ENCODE results near the gene KRT28. TPM values are rescaled to one million over a fixed set of nuclear protein-coding genes. Genes with fewer than 3 reads are reported as not detected.
"Not testable (repeated sequence)": the region's sequence is repeated elsewhere in the genome, so short reads cannot be mapped to it uniquely, and the experiment has no call there.

Gene KRT28
- total and polyA plus RNA-seq, 2 donors from 2014 or later: not detected

GRCh38 chr17:40751065-40751464, 48.7 kb downstream of the KRT28 start:
- no peaks in the 10 kb centered on the region for H3K27me3 ChIP-seq (ENCODE audit: control insufficient read depth, insufficient read depth, low read length)
- no peak for TF ChIP-seq CTCF (IDR thresholded peaks at IDR 0.05; ENCODE audit: borderline replicate concordance, extremely low read depth, insufficient read depth)
- H3K9me3 ChIP-seq (ENCODE audit: control insufficient read depth in 2 of 3, insufficient read depth in 1 of 3, low read length in 3 of 3): no peaks in the 10 kb centered on the region
- no peak overlapping the region for H3K4me3 ChIP-seq (ENCODE audit: low read length in 3 of 3)
- intact Hi-C loops (cut with DNase I): no loop called here
- H3K9ac ChIP-seq (ENCODE audit: low read length in 3 of 3): no peak overlapping the region
- no peak for DNase-seq
- H3K4me1 ChIP-seq (ENCODE audit: control insufficient read depth in 2 of 3, insufficient read depth in 2 of 3, low read depth in 1 of 3, low read length in 3 of 3): no peaks in the 10 kb centered on the region
- no peak overlapping the region for H3K27ac ChIP-seq (ENCODE audit: low read depth in 2 of 2, low read length in 2 of 2)
- no peaks in the 10 kb centered on the region for H3K36me3 ChIP-seq (ENCODE audit: control insufficient read depth in 2 of 3, insufficient read depth in 3 of 3, low read length in 3 of 3)
- no peak for FAIRE-seq

- H3K9ac ChIP-seq (ENCODE audit: low read length in 3 of 3): no peak overlapping the region
- FAIRE-seq: no peak
- no peak for TF ChIP-seq CTCF (IDR thresholded peaks at IDR 0.05; ENCODE audit: borderline replicate concordance, extremely low read depth, insufficient read depth)
- no peak for DNase-seq
- intact Hi-C loops (cut with DNase I): no loop called here
- H3K4me1 ChIP-seq (ENCODE audit: control insufficient read depth in 2 of 3, insufficient read depth in 2 of 3, low read depth in 1 of 3, low read length in 3 of 3): no peaks in the 10 kb centered on the region
- no peaks in the 10 kb centered on the region for H3K36me3 ChIP-seq (ENCODE audit: control insufficient read depth in 2 of 3, insufficient read depth in 3 of 3, low read length in 3 of 3)
- H3K4me3 ChIP-seq (ENCODE audit: low read length in 3 of 3): no peak overlapping the region
- no peaks in the 10 kb centered on the region for H3K9me3 ChIP-seq (ENCODE audit: control insufficient read depth in 2 of 3, insufficient read depth in 1 of 3, low read length in 3 of 3)
- no peak overlapping the region for H3K27ac ChIP-seq (ENCODE audit: low read depth in 2 of 2, low read length in 2 of 2)
- H3K27me3 ChIP-seq (ENCODE audit: control insufficient read depth, insufficient read depth, low read length): no peaks in the 10 kb centered on the region
Observed at GRCh38 chr17:40750391-40750790, 49.4 kb downstream of the KRT28 start.

GRCh38 chr17:40748666-40749065, 51.1 kb downstream of the KRT28 start:
- FAIRE-seq; DNase-seq; H3K36me3 ChIP-seq (ENCODE audit: control insufficient read depth in 2 of 3, insufficient read depth in 3 of 3, low read length in 3 of 3); H3K4me3 ChIP-seq (ENCODE audit: low read length in 3 of 3); intact Hi-C loops (cut with DNase I); H3K4me1 ChIP-seq (ENCODE audit: control insufficient read depth in 2 of 3, insufficient read depth in 2 of 3, low read depth in 1 of 3, low read length in 3 of 3); H3K9ac ChIP-seq (ENCODE audit: low read length in 3 of 3); H3K27ac ChIP-seq (ENCODE audit: low read depth in 2 of 2, low read length in 2 of 2); H3K27me3 ChIP-seq (ENCODE audit: control insufficient read depth, insufficient read depth, low read length); H3K9me3 ChIP-seq (ENCODE audit: control insufficient read depth in 2 of 3, insufficient read depth in 1 of 3, low read length in 3 of 3): not testable (repeated sequence)

Other genes with a start within 250 kb of the KRT28 start
- gene CCR7, start 234.5 kb downstream of the KRT28 start, total RNA-seq: 7.1 TPM
- 0.17 TPM for gene CCR7, start 234.5 kb downstream of the KRT28 start, polyA plus RNA-seq (ENCODE audit: insufficient read depth, low read depth, low replicate concordance)
- gene SMARCE1, start 152.1 kb downstream of the KRT28 start, total RNA-seq: 112 TPM
- 73.4 TPM for gene SMARCE1, start 152.1 kb downstream of the KRT28 start, polyA plus RNA-seq (ENCODE audit: insufficient read depth, low read depth, low replicate concordance)
- gene KRT222, start 134.8 kb downstream of the KRT28 start, total RNA-seq: 6.6 TPM
- gene KRT222, start 134.8 kb downstream of the KRT28 start, polyA plus RNA-seq (ENCODE audit: insufficient read depth, low read depth, low replicate concordance): 1.2 TPM
- 0.31 TPM for gene KRT24, start 96.2 kb downstream of the KRT28 start, total RNA-seq
- not detected for gene KRT24, start 96.2 kb downstream of the KRT28 start, polyA plus RNA-seq (ENCODE audit: insufficient read depth, low read depth, low replicate concordance)
- not detected for gene KRT25, start 44.6 kb downstream of the KRT28 start, total RNA-seq
- gene KRT25, start 44.6 kb downstream of the KRT28 start, polyA plus RNA-seq (ENCODE audit: insufficient read depth, low read depth, low replicate concordance): not detected
- gene KRT26, start 27.8 kb downstream of the KRT28 start, total RNA-seq: not detected
- not detected for gene KRT26, start 27.8 kb downstream of the KRT28 start, polyA plus RNA-seq (ENCODE audit: insufficient read depth, low read depth, low replicate concordance)
- gene KRT27, start 17.4 kb downstream of the KRT28 start, total RNA-seq: not detected
- gene KRT27, start 17.4 kb downstream of the KRT28 start, polyA plus RNA-seq (ENCODE audit: insufficient read depth, low read depth, low replicate concordance): not detected
- gene KRT10, start 22.7 kb upstream of the KRT28 start, total RNA-seq: 47.9 TPM
- 50.9 TPM for gene KRT10, start 22.7 kb upstream of the KRT28 start, polyA plus RNA-seq (ENCODE audit: insufficient read depth, low read depth, low replicate concordance)
- not detected for gene KRT12, start 67.3 kb upstream of the KRT28 start, total RNA-seq
- not detected for gene KRT12, start 67.3 kb upstream of the KRT28 start, polyA plus RNA-seq (ENCODE audit: insufficient read depth, low read depth, low replicate concordance)
- gene KRT20, start 85.3 kb upstream of the KRT28 start, total RNA-seq: not detected
- not detected for gene KRT20, start 85.3 kb upstream of the KRT28 start, polyA plus RNA-seq (ENCODE audit: insufficient read depth, low read depth, low replicate concordance)
- gene KRT23, start 137.7 kb upstream of the KRT28 start, total RNA-seq: 4.2 TPM
- gene KRT23, start 137.7 kb upstream of the KRT28 start, polyA plus RNA-seq (ENCODE audit: insufficient read depth, low read depth, low replicate concordance): 2.2 TPM
- gene KRT39, start 167.0 kb upstream of the KRT28 start, total RNA-seq: not detected
- gene KRT39, start 167.0 kb upstream of the KRT28 start, polyA plus RNA-seq (ENCODE audit: insufficient read depth, low read depth, low replicate concordance): not detected
- gene KRT40, start 184.4 kb upstream of the KRT28 start, total RNA-seq: not detected
- gene KRT40, start 184.4 kb upstream of the KRT28 start, polyA plus RNA-seq (ENCODE audit: insufficient read depth, low read depth, low replicate concordance): not detected
- not detected for gene KRTAP3-3, start 194.2 kb upstream of the KRT28 start, total RNA-seq
- gene KRTAP3-3, start 194.2 kb upstream of the KRT28 start, polyA plus RNA-seq (ENCODE audit: insufficient read depth, low read depth, low replicate concordance): not detected
- gene KRTAP3-2, start 199.9 kb upstream of the KRT28 start, total RNA-seq: not detected
- gene KRTAP3-2, start 199.9 kb upstream of the KRT28 start, polyA plus RNA-seq (ENCODE audit: insufficient read depth, low read depth, low replicate concordance): not detected
- gene KRTAP3-1, start 209.2 kb upstream of the KRT28 start, total RNA-seq: not detected
- gene KRTAP3-1, start 209.2 kb upstream of the KRT28 start, polyA plus RNA-seq (ENCODE audit: insufficient read depth, low read depth, low replicate concordance): not detected
- not detected for gene KRTAP1-5, start 227.2 kb upstream of the KRT28 start, total RNA-seq
- not detected for gene KRTAP1-5, start 227.2 kb upstream of the KRT28 start, polyA plus RNA-seq (ENCODE audit: insufficient read depth, low read depth, low replicate concordance)
- gene KRTAP1-4, start 230.2 kb upstream of the KRT28 start, total RNA-seq: not detected
- gene KRTAP1-4, start 230.2 kb upstream of the KRT28 start, polyA plus RNA-seq (ENCODE audit: insufficient read depth, low read depth, low replicate concordance): not detected
- not detected for gene KRTAP1-3, start 234.9 kb upstream of the KRT28 start, total RNA-seq
- gene KRTAP1-3, start 234.9 kb upstream of the KRT28 start, polyA plus RNA-seq (ENCODE audit: insufficient read depth, low read depth, low replicate concordance): not detected
- gene KRTAP1-1, start 241.5 kb upstream of the KRT28 start, total RNA-seq: not detected
- not detected for gene KRTAP1-1, start 241.5 kb upstream of the KRT28 start, polyA plus RNA-seq (ENCODE audit: insufficient read depth, low read depth, low replicate concordance)
- not detected for gene KRTAP2-1, start 247.4 kb upstream of the KRT28 start, total RNA-seq
- not detected for gene KRTAP2-1, start 247.4 kb upstream of the KRT28 start, polyA plus RNA-seq (ENCODE audit: insufficient read depth, low read depth, low replicate concordance)

All from kidney (tissue), 14 donors.